Measurements from ENCODE around the gene BMPR1B. TPM values are rescaled to one million over a fixed set of nuclear protein-coding genes. Genes with fewer than 3 reads are reported as not detected.

Gene BMPR1B
- total RNA-seq, 1 experiment from 2014 or later: not detected

DNA sequence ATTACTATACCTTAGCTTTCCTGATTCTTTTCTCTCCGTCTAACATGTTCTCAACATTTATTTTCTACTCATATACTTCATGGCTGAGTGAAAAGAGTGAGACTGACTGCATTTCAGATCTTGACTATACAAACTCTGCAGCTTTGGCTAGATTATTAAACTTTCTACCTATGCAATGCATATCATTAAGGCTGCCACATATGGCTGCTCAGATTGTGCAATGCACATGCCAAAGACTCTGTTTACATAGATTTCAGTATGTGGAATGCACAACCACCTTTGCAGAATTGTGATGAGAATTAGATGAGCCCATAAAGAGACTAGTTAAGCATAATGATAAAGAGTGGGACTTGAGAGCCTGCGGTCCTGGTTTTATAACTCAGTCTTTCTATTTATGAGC lies 196.5 kb downstream of the BMPR1B start:
- POLR2A ChIA-PET: no interaction called here
- H3K27me3 ChIP-seq (ENCODE audit: insufficient read depth, low read length): no peaks in the 10 kb centered on the region

GRCh38 chr4:94957030-94957429 lies 199.3 kb downstream of the BMPR1B start:
- no peak for ATAC-seq
- Histone ChIP-seq H3K9me3 (ENCODE audit: control insufficient read depth in 1 of 2, insufficient read depth in 1 of 2, low read depth in 1 of 2, low read length in 2 of 2) (no peaks in the 10 kb centered on the region), H3K27ac (ENCODE audit: low read depth, low read length) (no peak overlapping the region), H3K9ac (ENCODE audit: low read length) (no peak overlapping the region), H3K36me3 (ENCODE audit: control insufficient read depth in 1 of 2, insufficient read depth in 2 of 2, low read length in 2 of 2) (no peaks in the 10 kb centered on the region), H3K27me3 (ENCODE audit: insufficient read depth, low read length) (no peaks in the 10 kb centered on the region), H3K4me1 (ENCODE audit: control insufficient read depth in 1 of 2, insufficient read depth in 2 of 2, low read length in 2 of 2) (no peaks in the 10 kb centered on the region), H2AFZ (ENCODE audit: low read depth, low read length, poor library complexity, severe bottlenecking) (no peak overlapping the region), H3K79me2 (ENCODE audit: insufficient read depth, low read length) (no peaks in the 10 kb centered on the region), H3K4me2 (ENCODE audit: low read length) (no peak overlapping the region), H3K4me3 (replicated peaks in 1 of 2; ENCODE audit: low read depth in 1 of 2, low read length in 2 of 2) (no peak overlapping the region), H4K20me1 (ENCODE audit: insufficient read depth) (no peaks in the 10 kb centered on the region), H3K9me2 (ENCODE audit: insufficient read depth) (no peaks in the 10 kb centered on the region)
- TF ChIP-seq TCF7L2 (IDR thresholded peaks at IDR 0.05; ENCODE audit: borderline replicate concordance, extremely low read depth, insufficient read depth, insufficient read length) (no peak), SIN3A (IDR thresholded peaks at IDR 0.05; ENCODE audit: low read depth) (no peak), YY1 (IDR thresholded peaks at IDR 0.05; ENCODE audit: extremely low read depth, insufficient replicate concordance, low read depth, low read length) (no peak), JUND (IDR thresholded peaks at IDR 0.05) (no peak), ZFX (IDR thresholded peaks at IDR 0.05) (no peak), ELF1 (IDR thresholded peaks at IDR 0.05; ENCODE audit: borderline replicate concordance, low read depth) (no peak)
- RAD21 ChIA-PET (ENCODE audit: low non-redundant PET in 1 of 2, low total read pairs in 2 of 2, uncharacterized antibody in 2 of 2, unreplicated experiment in 2 of 2): no interaction called here
- POLR2A ChIA-PET: no interaction called here
- CTCF ChIA-PET: no interaction called here
- BruUV-seq (replicated peaks): no TSS peak
- intact Hi-C loops (cut with micrococcal nuclease): no loop called here
- DNase-seq (ENCODE audit: low read depth, low spot score): no peak

More for the DNA sequence above, 196.5 kb downstream of the BMPR1B start:
- Histone ChIP-seq H2AFZ (ENCODE audit: low read depth, low read length, poor library complexity, severe bottlenecking) (no peak overlapping the region), H4K20me1 (ENCODE audit: insufficient read depth) (no peaks in the 10 kb centered on the region), H3K9me2 (ENCODE audit: insufficient read depth) (no peaks in the 10 kb centered on the region), H3K4me3 (replicated peaks in 1 of 2; ENCODE audit: low read depth in 1 of 2, low read length in 2 of 2) (no peak overlapping the region), H3K4me1 (ENCODE audit: control insufficient read depth in 1 of 2, insufficient read depth in 2 of 2, low read length in 2 of 2) (no peaks in the 10 kb centered on the region), H3K27ac (ENCODE audit: low read depth, low read length) (no peak overlapping the region), H3K9me3 (ENCODE audit: control insufficient read depth in 1 of 2, insufficient read depth in 1 of 2, low read depth in 1 of 2, low read length in 2 of 2) (no peaks in the 10 kb centered on the region), H3K9ac (ENCODE audit: low read length) (no peak overlapping the region), H3K79me2 (ENCODE audit: insufficient read depth, low read length) (no peaks in the 10 kb centered on the region), H3K36me3 (ENCODE audit: control insufficient read depth in 1 of 2, insufficient read depth in 2 of 2, low read length in 2 of 2) (no peaks in the 10 kb centered on the region), H3K4me2 (ENCODE audit: low read length) (no peak overlapping the region)
- no peak for ATAC-seq
- TF ChIP-seq, protein P1, sequence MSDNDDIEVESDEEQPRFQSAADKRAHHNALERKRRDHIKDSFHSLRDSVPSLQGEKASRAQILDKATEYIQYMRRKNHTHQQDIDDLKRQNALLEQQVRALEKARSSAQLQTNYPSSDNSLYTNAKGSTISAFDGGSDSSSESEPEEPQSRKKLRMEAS (IDR thresholded peaks at IDR 0.05): no peak
- TF ChIP-seq JUND (IDR thresholded peaks at IDR 0.05) (no peak), POLR2AphosphoS5 (IDR thresholded peaks at IDR 0.05; ENCODE audit: low read depth, low read length) (no peak), SRF (IDR thresholded peaks at IDR 0.05; ENCODE audit: low read depth) (no peak), ZFX (IDR thresholded peaks at IDR 0.05) (no peak), EZH2phosphoT487 (IDR thresholded peaks at IDR 0.05; ENCODE audit: borderline replicate concordance) (no peak), EGR1 (IDR thresholded peaks at IDR 0.05; ENCODE audit: low read depth) (no peak), SP1 (IDR thresholded peaks at IDR 0.05; ENCODE audit: low read depth) (no peak)
- no peak for DNase-seq (ENCODE audit: low read depth, low spot score)
- ChIA-PET RAD21 (ENCODE audit: low non-redundant PET in 1 of 2, low total read pairs in 2 of 2, uncharacterized antibody in 2 of 2, unreplicated experiment in 2 of 2) (no interaction called here), CTCF (no interaction called here)
- BruUV-seq (replicated peaks): no TSS peak
- intact Hi-C loops (cut with micrococcal nuclease): no loop called here

Data from HCT116 (cell line).